Glutamatergic neuron (in vitro differentiated cells): Measurements from ENCODE around the gene SDHB. TPM values are rescaled to one million over a fixed set of nuclear protein-coding genes. Genes with fewer than 3 reads are reported as not detected.

Experiments
- DNase-seq: peaks from one replicate; pipeline ENCODE4 v3.0.0; 2022
- H3K27ac Mint-ChIP-seq: one replicate; pipeline ENCODE4 v1.8.0; 2020; ENCODE audit warnings: mild to moderate bottlenecking, mixed read lengths, inconsistent platforms; ENCODE audit not compliant: unreplicated experiment
- H3K27me3 Mint-ChIP-seq: one replicate; pipeline ENCODE4 v1.8.0; 2020; ENCODE audit warnings: mild to moderate bottlenecking, moderate library complexity, mixed read lengths, inconsistent platforms; ENCODE audit not compliant: unreplicated experiment
- H3K36me3 Mint-ChIP-seq: one replicate; pipeline ENCODE4 v1.8.0; 2020; ENCODE audit warnings: mild to moderate bottlenecking, mixed read lengths, inconsistent platforms; ENCODE audit not compliant: unreplicated experiment
- H3K4me1 Mint-ChIP-seq: one replicate; pipeline ENCODE4 v1.8.0; 2020; ENCODE audit warnings: mild to moderate bottlenecking, low read depth, mixed read lengths, inconsistent platforms; ENCODE audit not compliant: unreplicated experiment
- H3K4me3 Mint-ChIP-seq: one replicate; pipeline ENCODE4 v1.8.0; 2020; ENCODE audit warnings: mild to moderate bottlenecking, mixed read lengths, inconsistent platforms; ENCODE audit not compliant: unreplicated experiment
- H3K9me3 Mint-ChIP-seq: one replicate; pipeline ENCODE4 v1.8.0; 2020; ENCODE audit warnings: mild to moderate bottlenecking, moderate library complexity, mixed read lengths, inconsistent platforms; ENCODE audit not compliant: unreplicated experiment
- CTCF ChIP-seq: fragments of 200-600 bp; sonication (generic); IDR thresholded peaks from one replicate; pipeline ENCODE4 v1.5.0; 2021; ENCODE audit not compliant: partially characterized antibody, unreplicated experiment
- total RNA-seq: library from RNA; stranded (reverse); fragmentation: NEBNext Ultra II Directional; extraction: Animal tissue kit (Norgen Biotek cat#: 25700); gene quantifications from one replicate; pipeline ENCODE4 v1.2.1, GENCODE V29; 2021; ENCODE audit not compliant: unreplicated experiment

The SDHB gene
- total RNA-seq, 1 donor from 2014 or later, result 58.9 TPM

DNA sequence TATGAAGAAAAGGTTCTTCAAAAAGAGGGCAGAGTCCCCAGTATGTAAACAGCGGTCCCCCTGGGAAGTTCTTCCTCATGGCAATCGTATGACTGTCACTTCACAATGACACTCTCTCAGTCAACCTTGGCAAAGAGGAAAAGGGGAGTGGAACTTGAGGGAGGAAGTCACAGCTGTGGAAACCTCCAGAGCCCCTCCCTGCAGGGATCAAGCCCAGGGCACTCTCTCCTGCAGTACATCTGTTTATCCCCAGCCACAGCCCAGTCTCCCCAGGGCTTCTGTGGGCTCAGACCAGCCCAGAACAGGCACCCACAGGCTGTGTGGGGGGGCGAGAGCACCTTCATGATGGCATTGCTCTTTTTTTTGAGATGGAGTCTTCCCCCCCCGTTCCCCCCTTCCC is 44.1 kb downstream of the SDHB start:
- Mint-ChIP-seq H3K4me3 (no peak overlapping the region), H3K36me3 (no peaks in the 10 kb centered on the region), H3K4me1 (peaks cover 5% of the 10 kb centered on the region), H3K9me3 (no peaks in the 10 kb centered on the region), H3K27ac (no peak overlapping the region), H3K27me3 (peaks cover 10% of the 10 kb centered on the region)
- DNase-seq, result no peak
- TF ChIP-seq CTCF, result no peak

- no peak for DNase-seq
- H3K27me3 Mint-ChIP-seq, result peaks cover 11% of the 10 kb centered on the region
- no peak overlapping the region for H3K4me3 Mint-ChIP-seq
- H3K27ac Mint-ChIP-seq, result no peak overlapping the region
- no peaks in the 10 kb centered on the region for H3K9me3 Mint-ChIP-seq
- H3K4me1 Mint-ChIP-seq, result peaks cover 2% of the 10 kb centered on the region
- H3K36me3 Mint-ChIP-seq, result no peaks in the 10 kb centered on the region
- TF ChIP-seq CTCF, result no peak
These were observed 45.5 kb downstream of the SDHB start for GRCh38 chr1:17008208-17008855.

GRCh38 chr1:17007121-17007520 is 46.7 kb downstream of the SDHB start:
- no peak for DNase-seq
- peaks cover 2% of the 10 kb centered on the region for H3K4me1 Mint-ChIP-seq
- H3K4me3 Mint-ChIP-seq, result no peak overlapping the region
- H3K27ac Mint-ChIP-seq, result no peak overlapping the region
- TF ChIP-seq CTCF, result no peak
- H3K9me3 Mint-ChIP-seq, result peaks cover 1% of the 10 kb centered on the region
- H3K36me3 Mint-ChIP-seq, result no peaks in the 10 kb centered on the region
- peaks cover 4% of the 10 kb centered on the region for H3K27me3 Mint-ChIP-seq

DNA sequence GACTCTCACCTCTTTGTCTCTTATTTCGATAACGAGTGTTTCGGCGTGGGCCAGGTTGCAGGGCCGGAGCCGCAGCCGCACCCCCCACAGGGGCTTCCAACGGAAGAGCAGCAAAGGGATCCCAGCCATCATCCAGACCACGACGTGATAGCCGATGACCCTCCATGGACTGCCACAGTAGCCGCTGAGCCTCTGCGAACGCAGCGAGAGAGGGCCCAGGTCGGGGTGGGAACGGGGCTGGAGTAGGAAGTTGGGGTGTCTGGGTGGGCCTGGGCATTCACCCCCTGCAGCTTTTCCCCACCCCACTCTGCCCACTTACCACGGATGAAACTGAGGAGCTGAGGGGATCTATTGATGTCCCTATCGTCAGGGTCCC is 48.5 kb downstream of the SDHB start:
- Mint-ChIP-seq H3K27ac (no peak overlapping the region), H3K27me3 (peaks cover 3% of the 10 kb centered on the region)

More for the DNA sequence above, 48.5 kb downstream of the SDHB start:
- no peaks in the 10 kb centered on the region for H3K36me3 Mint-ChIP-seq
- no peak for DNase-seq
- TF ChIP-seq CTCF, result no peak
- H3K4me3 Mint-ChIP-seq, result no peak overlapping the region
- peaks cover 1% of the 10 kb centered on the region for H3K9me3 Mint-ChIP-seq
- H3K4me1 Mint-ChIP-seq, result peaks cover under 1% of the 10 kb centered on the region
